Measurements from ENCODE around the gene TRIM44. TPM values are rescaled to one million over a fixed set of nuclear protein-coding genes. Genes with fewer than 3 reads are reported as not detected.

The TRIM44 gene
- total RNA-seq, 1 donor from 2014 or later: 42.3 TPM

DNA sequence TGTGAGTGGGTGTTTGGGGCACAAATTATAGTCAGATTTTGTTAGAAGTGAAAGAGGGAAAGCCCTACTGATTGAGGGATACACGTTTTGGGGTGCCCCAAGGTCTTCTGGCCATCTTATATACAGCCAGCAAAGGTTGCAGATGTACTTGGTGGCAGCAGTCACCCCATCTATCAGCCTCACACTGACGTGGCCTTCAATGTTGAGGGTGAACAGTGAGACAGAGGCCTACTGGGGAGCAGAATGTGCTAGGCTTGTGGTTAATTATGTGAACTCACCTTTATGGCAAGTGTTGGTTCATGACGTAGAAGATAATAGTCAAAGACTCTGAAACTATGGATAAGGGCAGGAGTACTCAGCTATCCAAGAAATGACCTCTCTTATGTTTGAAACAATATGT lies 121.2 kb downstream of the TRIM44 start:
- intact Hi-C loops (cut with micrococcal nuclease): no loop called here
- no peaks in the 10 kb centered on the region for H3K36me3 ChIP-seq

DNA sequence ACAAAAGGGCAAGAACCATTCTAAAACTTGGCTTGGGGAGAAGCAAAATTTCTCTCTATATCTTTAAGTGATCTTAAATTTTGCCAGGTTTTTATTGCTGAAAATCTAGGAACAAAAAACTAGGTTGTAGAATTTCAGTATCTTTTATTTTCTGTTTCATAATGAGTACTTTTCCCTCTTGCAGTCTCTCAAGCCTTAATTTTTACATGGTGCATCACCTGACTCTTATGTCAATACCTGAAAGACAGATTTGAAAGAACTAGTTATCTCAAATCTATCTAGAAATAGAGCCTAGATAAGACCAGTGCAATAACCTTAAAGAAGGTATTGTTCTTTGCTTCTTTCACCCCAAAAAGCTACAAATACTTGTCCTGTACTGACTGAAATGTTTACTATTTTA lies 122.1 kb downstream of the TRIM44 start:
- no peak for DNase-seq
- Histone ChIP-seq H3K27me3 (ENCODE audit: low read depth) (no peaks in the 10 kb centered on the region), H3K9me3 (replicated peaks) (peaks cover 3% of the 10 kb centered on the region), H3K4me3 (no peak overlapping the region), H3K27ac (replicated peaks) (no peak overlapping the region), H3K4me1 (peaks cover 55% of the 10 kb centered on the region), H3K36me3 (no peaks in the 10 kb centered on the region)
- TF ChIP-seq, protein P1, sequence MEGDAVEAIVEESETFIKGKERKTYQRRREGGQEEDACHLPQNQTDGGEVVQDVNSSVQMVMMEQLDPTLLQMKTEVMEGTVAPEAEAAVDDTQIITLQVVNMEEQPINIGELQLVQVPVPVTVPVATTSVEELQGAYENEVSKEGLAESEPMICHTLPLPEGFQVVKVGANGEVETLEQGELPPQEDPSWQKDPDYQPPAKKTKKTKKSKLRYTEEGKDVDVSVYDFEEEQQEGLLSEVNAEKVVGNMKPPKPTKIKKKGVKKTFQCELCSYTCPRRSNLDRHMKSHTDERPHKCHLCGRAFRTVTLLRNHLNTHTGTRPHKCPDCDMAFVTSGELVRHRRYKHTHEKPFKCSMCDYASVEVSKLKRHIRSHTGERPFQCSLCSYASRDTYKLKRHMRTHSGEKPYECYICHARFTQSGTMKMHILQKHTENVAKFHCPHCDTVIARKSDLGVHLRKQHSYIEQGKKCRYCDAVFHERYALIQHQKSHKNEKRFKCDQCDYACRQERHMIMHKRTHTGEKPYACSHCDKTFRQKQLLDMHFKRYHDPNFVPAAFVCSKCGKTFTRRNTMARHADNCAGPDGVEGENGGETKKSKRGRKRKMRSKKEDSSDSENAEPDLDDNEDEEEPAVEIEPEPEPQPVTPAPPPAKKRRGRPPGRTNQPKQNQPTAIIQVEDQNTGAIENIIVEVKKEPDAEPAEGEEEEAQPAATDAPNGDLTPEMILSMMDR (IDR thresholded peaks at IDR 0.05; ENCODE audit: borderline replicate concordance): no peak
- intact Hi-C loops (cut with micrococcal nuclease): no loop called here

More for the DNA sequence above, 121.2 kb downstream of the TRIM44 start:
- no peak overlapping the region for H3K27ac ChIP-seq (replicated peaks)
- peaks cover 55% of the 10 kb centered on the region for H3K4me1 ChIP-seq
- TF ChIP-seq, protein P1 (IDR thresholded peaks at IDR 0.05; ENCODE audit: borderline replicate concordance): no peak
- peaks cover 12% of the 10 kb centered on the region for H3K9me3 ChIP-seq (replicated peaks)
- H3K27me3 ChIP-seq (ENCODE audit: low read depth): no peaks in the 10 kb centered on the region
- DNase-seq: no peak
- H3K4me3 ChIP-seq: no peak overlapping the region

DNA sequence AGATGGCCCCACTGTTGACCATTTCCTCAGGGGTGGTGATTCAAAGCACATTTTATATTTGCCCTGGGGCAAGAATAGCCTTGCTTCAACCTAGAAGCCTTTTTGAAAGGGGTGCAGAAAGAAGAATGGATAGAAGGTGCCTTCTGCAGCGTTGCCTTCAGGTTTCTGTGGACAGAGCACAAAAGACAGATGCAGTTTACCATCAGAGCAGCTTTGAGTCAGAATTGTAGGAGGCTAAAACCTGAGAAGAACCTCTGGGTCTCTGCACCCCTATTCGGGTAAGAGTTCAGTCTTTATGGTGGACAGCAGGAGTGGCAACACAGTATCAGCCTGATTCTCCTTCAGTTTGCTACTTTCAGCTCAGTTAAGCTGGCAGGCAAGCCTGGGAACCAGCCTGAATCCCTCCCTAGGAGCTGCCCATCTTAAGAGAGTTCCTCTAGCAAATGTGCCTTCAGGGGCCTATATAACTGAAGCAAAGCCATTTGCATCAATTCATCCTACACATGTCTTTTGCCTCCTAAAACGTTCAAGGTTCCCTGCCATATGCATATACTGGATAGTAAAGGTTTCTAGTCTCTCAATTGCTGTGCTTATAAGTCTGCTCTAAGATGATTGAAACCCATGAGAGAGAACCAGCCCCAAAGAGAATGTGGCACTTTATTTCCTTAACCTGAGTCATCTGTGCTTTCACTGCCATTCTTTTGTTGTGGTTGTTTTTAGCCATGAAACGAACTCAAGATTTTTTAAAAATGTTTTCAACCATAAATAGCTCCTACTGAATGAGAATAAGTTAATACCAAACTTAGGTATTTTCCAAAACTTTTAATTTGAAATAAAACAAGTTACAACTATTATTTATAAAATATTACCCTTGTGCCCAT lies 123.0 kb downstream of the TRIM44 start:
- H3K27ac ChIP-seq (replicated peaks): no peak overlapping the region
- intact Hi-C loops (cut with micrococcal nuclease): no loop called here
- no peak overlapping the region for H3K4me3 ChIP-seq
- TF ChIP-seq, protein P1 (IDR thresholded peaks at IDR 0.05; ENCODE audit: borderline replicate concordance): no peak
- H3K27me3 ChIP-seq (ENCODE audit: low read depth): no peaks in the 10 kb centered on the region
- H3K9me3 ChIP-seq (replicated peaks): no peaks in the 10 kb centered on the region
- H3K36me3 ChIP-seq: no peaks in the 10 kb centered on the region
- H3K4me1 ChIP-seq: peaks cover 62% of the 10 kb centered on the region
- DNase-seq: no peak

DNA sequence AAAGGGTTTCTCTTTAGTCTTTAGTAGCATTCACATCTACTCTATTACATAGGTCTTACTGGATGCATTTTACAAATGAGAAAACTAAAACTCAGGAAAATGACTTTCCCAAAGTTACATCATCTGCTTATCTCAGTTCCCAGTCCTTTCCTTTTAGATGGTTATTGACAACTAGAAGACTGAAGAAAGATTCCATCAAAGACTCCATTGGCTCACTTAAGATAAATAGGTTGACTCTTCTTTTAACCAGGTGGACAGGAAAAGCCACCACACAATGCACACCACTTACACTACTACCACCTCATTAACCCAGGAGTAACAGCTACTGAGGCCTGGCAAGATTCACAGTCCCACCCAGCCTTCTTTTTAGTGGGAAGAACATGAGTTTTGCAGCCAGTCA lies 123.6 kb downstream of the TRIM44 start:
- intact Hi-C loops (cut with micrococcal nuclease): no loop called here
- peaks cover 62% of the 10 kb centered on the region for H3K4me1 ChIP-seq

DNA sequence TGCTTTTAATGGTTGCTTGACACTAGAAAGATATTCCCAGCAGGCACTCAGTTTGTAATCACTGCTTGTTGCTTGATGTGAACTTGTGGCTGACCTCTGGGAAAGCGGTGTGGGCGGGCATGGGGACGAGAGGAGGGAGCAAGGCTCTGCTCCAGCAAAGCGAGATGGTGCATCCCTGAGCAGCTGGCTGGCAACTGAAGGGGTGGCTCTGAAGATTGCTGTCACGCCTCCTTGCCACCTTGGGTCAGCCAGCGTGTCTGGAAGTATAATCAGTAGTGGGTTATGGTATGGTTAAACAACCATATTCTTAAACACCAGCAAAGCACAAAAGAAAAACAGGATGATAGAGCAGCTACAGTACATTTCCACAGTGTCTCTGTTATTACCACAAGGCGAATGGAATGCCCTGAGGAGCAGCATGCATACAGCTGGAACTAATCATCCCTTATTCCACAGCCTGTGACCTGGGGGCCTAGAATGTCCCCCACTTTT lies 124.5 kb downstream of the TRIM44 start:
- H3K9me3 ChIP-seq (replicated peaks): no peaks in the 10 kb centered on the region
- intact Hi-C loops (cut with micrococcal nuclease): no loop called here
- H3K27ac ChIP-seq (replicated peaks): no peak overlapping the region
- no peak overlapping the region for H3K4me3 ChIP-seq
- peaks cover 59% of the 10 kb centered on the region for H3K4me1 ChIP-seq
- no peaks in the 10 kb centered on the region for H3K27me3 ChIP-seq (ENCODE audit: low read depth)
- TF ChIP-seq, protein P1 (IDR thresholded peaks at IDR 0.05; ENCODE audit: borderline replicate concordance): no peak
- H3K36me3 ChIP-seq: no peaks in the 10 kb centered on the region
- no peak for DNase-seq

More for the DNA sequence above, 123.6 kb downstream of the TRIM44 start:
- H3K27ac ChIP-seq (replicated peaks): no peak overlapping the region
- no peak overlapping the region for H3K4me3 ChIP-seq
- H3K9me3 ChIP-seq (replicated peaks): no peaks in the 10 kb centered on the region
- TF ChIP-seq, protein P1 (IDR thresholded peaks at IDR 0.05; ENCODE audit: borderline replicate concordance): no peak
- no peaks in the 10 kb centered on the region for H3K27me3 ChIP-seq (ENCODE audit: low read depth)
- DNase-seq: no peak
- no peaks in the 10 kb centered on the region for H3K36me3 ChIP-seq
